SK-N-SH treated with all-trans-retinoic acid at 6 μM for 48 hours (cell line): ENCODE data around the gene UBL7.

Experiments
- PATZ1 ChIP-seq: fragments of 250-450 bp; sonication (Bioruptor Pico); IDR thresholded peaks from 2 replicates; pipeline ENCODE4 v1.8.0; 2020; ENCODE audit warnings: mild to moderate bottlenecking, moderate library complexity, borderline replicate concordance
- POU6F1 ChIP-seq: fragments of 250-450 bp; sonication (Bioruptor Pico); IDR thresholded peaks from 2 replicates; pipeline ENCODE4 v1.8.0; 2021; ENCODE audit warnings: low read depth, mild to moderate bottlenecking, moderate library complexity, borderline replicate concordance
- RARB ChIP-seq: fragments of 250-450 bp; sonication (Bioruptor Pico); IDR thresholded peaks from 2 replicates; pipeline ENCODE4 v1.8.0; 2021; ENCODE audit warnings: mild to moderate bottlenecking, moderate library complexity
- TOX ChIP-seq: fragments of 250-450 bp; sonication (Bioruptor Pico); IDR thresholded peaks from 2 replicates; pipeline ENCODE4 v1.8.0; 2021; ENCODE audit warnings: mild to moderate bottlenecking, moderate library complexity, borderline replicate concordance
- ZC3H10 ChIP-seq: fragments of 250-450 bp; sonication (Bioruptor Pico); IDR thresholded peaks from 2 replicates; pipeline ENCODE4 v1.5.1; 2021; ENCODE audit warnings: mild to moderate bottlenecking, moderate library complexity

GRCh38 chr15:74438206-74438605 is 22.8 kb downstream of the UBL7 start:
- TF ChIP-seq PATZ1 (CRISPR knock-in tag) (no peak), ZC3H10 (CRISPR knock-in tag) (no peak), POU6F1 (no peak), RARB (CRISPR knock-in tag) (no peak), TOX (CRISPR knock-in tag) (no peak)
